Islet precursor cell (in vitro differentiated cells): ENCODE results near the gene ACP5.

Experiments used
- DNase-seq: peaks from one replicate; pipeline ENCODE4 v3.0.0-alpha.2; 2018

The ACP5 gene

GRCh38 chr19:11547929-11548700 lies 29.3 kb downstream of the ACP5 start:
- DNase-seq, result no peak

- DNase-seq, result no peak
Measured at GRCh38 chr19:11541238-11541637, 36.2 kb downstream of the ACP5 start.

- DNase-seq, result no peak
Measured at GRCh38 chr19:11540645-11541044, 36.8 kb downstream of the ACP5 start.

GRCh38 chr19:11539495-11540365 lies 37.7 kb downstream of the ACP5 start:
- DNase-seq, result peak; percentile 79

GRCh38 chr19:11538232-11539036 lies 39.0 kb downstream of the ACP5 start, which contains the start of gene CNN1:
TSS of gene CNN1 (plus strand) at chr19:11538851. CDS start at chr19:11538928, 77 bp downstream.
- peak; percentile 98 for DNase-seq

GRCh38 chr19:11535792-11536595 lies 41.5 kb downstream of the ACP5 start:
- DNase-seq, result peak; percentile 94

GRCh38 chr19:11534948-11535347 lies 42.5 kb downstream of the ACP5 start:
- DNase-seq, result no peak

GRCh38 chr19:11534538-11534937 lies 42.9 kb downstream of the ACP5 start:
- no peak for DNase-seq

GRCh38 chr19:11530432-11530831 lies 47.0 kb downstream of the ACP5 start:
- DNase-seq, result peak; percentile 93

- DNase-seq, result peak; percentile 100
Measured at GRCh38 chr19:11528551-11529341, 48.7 kb downstream of the ACP5 start, which contains the start of gene ECSIT. TSS of gene ECSIT (minus strand) at chr19:11529134. CDS start at chr19:11519170, 9,964 bp downstream.
